Transverse colon (tissue), 4 donors: Measurements from ENCODE around the gene TRIM14.

Source experiments
- EP300 ChIP-seq: sonication (generic); formaldehyde crosslinking; IDR thresholded peaks from one replicate; pipeline ENCODE4 v1.6.1; 2017; ENCODE audit warnings: antibody characterized with exemption, low read depth
- POLR2A ChIP-seq: fragments of 450-650 bp; IDR thresholded peaks from one replicate; pipeline ENCODE4 v1.6.1; 2016; ENCODE audit warnings: antibody characterized with exemption, mild to moderate bottlenecking, moderate library complexity
- POLR2AphosphoS5 ChIP-seq, 3 donors: sonication (generic); formaldehyde crosslinking; IDR thresholded peaks; one replicate each; pipeline ENCODE4 v1.6.1; 2016; ENCODE audit warnings: antibody characterized with exemption in 3 of 3
- TF ChIP-seq, protein P1 (sequence below), 5 experiments: fragments of 200-600 bp in 3 of 5; fragments of 450-650 bp in 2 of 5; sonication (generic) in 3 of 5; IDR thresholded peaks; 1 replicate in 2 of 5; 2 replicates in 3 of 5; pipeline ENCODE4 v1.5.1; 2016 to 2017; ENCODE audit warnings: antibody characterized with exemption in 5 of 5, inconsistent platforms in 3 of 5, mild to moderate bottlenecking in 2 of 5, moderate library complexity in 1 of 5

DNA sequence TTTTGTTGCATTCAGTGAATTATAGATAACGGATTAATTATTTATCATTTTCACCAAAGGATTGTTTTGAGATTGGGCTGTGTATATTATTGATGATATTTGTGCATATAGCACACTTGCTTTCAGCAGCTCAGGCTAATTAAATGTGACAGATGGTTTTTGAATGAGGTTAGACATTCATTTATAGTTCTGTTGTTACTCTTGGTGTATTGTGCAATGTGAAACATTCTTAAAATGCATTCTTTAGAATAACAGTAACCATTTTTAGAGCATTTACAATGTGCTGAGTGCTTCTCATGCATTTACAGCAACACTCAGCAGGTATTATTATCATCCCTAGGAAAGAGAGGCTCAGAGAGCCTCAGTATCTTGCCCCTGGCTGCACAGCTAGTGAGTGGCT is 38.7 kb downstream of the TRIM14 start:
- TF ChIP-seq, protein P1, sequence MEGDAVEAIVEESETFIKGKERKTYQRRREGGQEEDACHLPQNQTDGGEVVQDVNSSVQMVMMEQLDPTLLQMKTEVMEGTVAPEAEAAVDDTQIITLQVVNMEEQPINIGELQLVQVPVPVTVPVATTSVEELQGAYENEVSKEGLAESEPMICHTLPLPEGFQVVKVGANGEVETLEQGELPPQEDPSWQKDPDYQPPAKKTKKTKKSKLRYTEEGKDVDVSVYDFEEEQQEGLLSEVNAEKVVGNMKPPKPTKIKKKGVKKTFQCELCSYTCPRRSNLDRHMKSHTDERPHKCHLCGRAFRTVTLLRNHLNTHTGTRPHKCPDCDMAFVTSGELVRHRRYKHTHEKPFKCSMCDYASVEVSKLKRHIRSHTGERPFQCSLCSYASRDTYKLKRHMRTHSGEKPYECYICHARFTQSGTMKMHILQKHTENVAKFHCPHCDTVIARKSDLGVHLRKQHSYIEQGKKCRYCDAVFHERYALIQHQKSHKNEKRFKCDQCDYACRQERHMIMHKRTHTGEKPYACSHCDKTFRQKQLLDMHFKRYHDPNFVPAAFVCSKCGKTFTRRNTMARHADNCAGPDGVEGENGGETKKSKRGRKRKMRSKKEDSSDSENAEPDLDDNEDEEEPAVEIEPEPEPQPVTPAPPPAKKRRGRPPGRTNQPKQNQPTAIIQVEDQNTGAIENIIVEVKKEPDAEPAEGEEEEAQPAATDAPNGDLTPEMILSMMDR (IDR thresholded peaks at IDR 0.05) = no peak
- TF ChIP-seq EP300 = no peak
- TF ChIP-seq POLR2A = no peak
- no peak for TF ChIP-seq POLR2AphosphoS5 (IDR thresholded peaks at IDR 0.05)
